Activated naive CD4-positive, alpha-beta T cell treated with Interleukin-2 at 50 U/mL for 16 hours (primary cell): ENCODE measurements around the gene AMER3.
"Not testable (repeated sequence)": the region's sequence is repeated elsewhere in the genome, so short reads cannot be mapped to it uniquely, and the experiment has no call there.

Source experiments
- DNase-seq: peaks from one replicate; pipeline ENCODE4 v3.0.0-alpha.2; 2020

AMER3 gene

GRCh38 chr2:130755256-130756052 lies at the start of gene AMER3:
TSS of gene AMER3 (plus strand) at chr2:130755540. CDS start at chr2:130762073, 6,533 bp downstream.
- DNase-seq = no peak

- not testable (repeated sequence) for DNase-seq
These were observed 40.5 kb upstream of the AMER3 start for GRCh38 chr2:130714795-130715194.

- DNase-seq = no peak
These were observed 35.3 kb upstream of the AMER3 start for GRCh38 chr2:130720036-130720435.

- no peak for DNase-seq
These were observed 34.8 kb upstream of the AMER3 start for GRCh38 chr2:130720528-130720927.

GRCh38 chr2:130724455-130724854 lies 30.9 kb upstream of the AMER3 start:
- DNase-seq = no peak

- no peak for DNase-seq
These were observed 28.6 kb upstream of the AMER3 start for GRCh38 chr2:130726614-130727180.

- DNase-seq = peak; percentile 89
These were observed 27.9 kb upstream of the AMER3 start for GRCh38 chr2:130727286-130727924.

GRCh38 chr2:130728007-130728454 lies 27.3 kb upstream of the AMER3 start:
- peak; percentile 54 for DNase-seq

GRCh38 chr2:130728549-130729316 lies 26.6 kb upstream of the AMER3 start, which contains the start of gene GPR148:
TSS of gene GPR148 (plus strand) at chr2:130729070. CDS start at chr2:130729152, 82 bp downstream.
- DNase-seq = no peak

GRCh38 chr2:130729322-130730299 lies 25.7 kb upstream of the AMER3 start:
- no peak for DNase-seq

- DNase-seq = not testable (repeated sequence)
These were observed 23.1 kb upstream of the AMER3 start for GRCh38 chr2:130732257-130732656.

- no peak for DNase-seq
These were observed 20.1 kb upstream of the AMER3 start for GRCh38 chr2:130735200-130735599.

GRCh38 chr2:130736487-130736886 lies 18.9 kb upstream of the AMER3 start:
- DNase-seq = no peak

GRCh38 chr2:130737592-130737991 lies 17.7 kb upstream of the AMER3 start:
- DNase-seq = no peak

- DNase-seq = no peak
These were observed 14.7 kb upstream of the AMER3 start for GRCh38 chr2:130740671-130741070.

GRCh38 chr2:130743278-130743677 lies 12.1 kb upstream of the AMER3 start:
- DNase-seq = no peak

GRCh38 chr2:130744287-130745117 lies 10.8 kb upstream of the AMER3 start:
- no peak for DNase-seq

GRCh38 chr2:130749078-130749477 lies 6.3 kb upstream of the AMER3 start:
- DNase-seq = no peak

GRCh38 chr2:130749641-130750040 lies 5.7 kb upstream of the AMER3 start:
- DNase-seq = no peak

- DNase-seq = no peak
These were observed 529 bp upstream of the AMER3 start for GRCh38 chr2:130754811-130755210.
